Small intestine (tissue), 7 donors: ENCODE results near the gene ADAMTS18. TPM values are rescaled to one million over a fixed set of nuclear protein-coding genes. Genes with fewer than 3 reads are reported as not detected.

Source experiments
- DNase-seq, 2 donors: peaks; one replicate each; pipeline versions ENCODE4 v3.0.0 to v3.0.0-alpha.2; 2013
- FAIRE-seq: peaks from 2 replicates; lab custom pipeline; 2012; peaks lifted over from hg19 to GRCh38; lab: Jason Lieb, UNC
- H3K27ac ChIP-seq, 3 donors: one replicate each; pipeline ENCODE4 v1.5.1; 2013; ENCODE audit warnings: low read length in 2 of 3, mild to moderate bottlenecking in 2 of 3, control low read depth in 1 of 3, inconsistent platforms in 1 of 3, low read depth in 1 of 3, moderate library complexity in 1 of 3
- H3K27me3 ChIP-seq, 3 donors: one replicate each; pipeline ENCODE4 v1.6.1; 2013; ENCODE audit warnings: low read length in 3 of 3, inconsistent platforms in 1 of 3; ENCODE audit not compliant: control insufficient read depth in 3 of 3, insufficient read depth in 3 of 3
- H3K36me3 ChIP-seq, 3 donors: one replicate each; pipeline ENCODE4 v1.6.1; 2013; ENCODE audit warnings: low read length in 3 of 3, inconsistent platforms in 1 of 3, low read depth in 1 of 3, mild to moderate bottlenecking in 1 of 3, moderate library complexity in 1 of 3; ENCODE audit not compliant: control insufficient read depth in 3 of 3, insufficient read depth in 2 of 3
- H3K4me1 ChIP-seq, 3 donors: one replicate each; pipeline ENCODE4 v1.6.1; 2013; ENCODE audit warnings: low read length in 2 of 3, inconsistent platforms in 1 of 3, low read depth in 1 of 3, mild to moderate bottlenecking in 1 of 3, moderate library complexity in 1 of 3; ENCODE audit not compliant: control insufficient read depth in 3 of 3, insufficient read depth in 2 of 3
- H3K4me3 ChIP-seq, 3 donors: one replicate each; pipeline ENCODE4 v1.5.1; 2013; ENCODE audit warnings: low read length in 3 of 3, control low read depth in 1 of 3, inconsistent platforms in 1 of 3, low read depth in 1 of 3, mild to moderate bottlenecking in 1 of 3, moderate library complexity in 1 of 3
- H3K9me3 ChIP-seq, 2 donors: one replicate each; pipeline ENCODE4 v1.6.1; 2013; ENCODE audit warnings: low read depth in 1 of 2, low read length in 1 of 2; ENCODE audit not compliant: control insufficient read depth in 2 of 2, insufficient read depth in 1 of 2
- WGBS, 3 donors: extraction: QIAGEN DNeasy Blood & Tissue Kit; methylation state at CpG; one replicate each; pipeline ENCODE4 v1.1.7; 2013; 5-methylcytosine and 5-hydroxymethylcytosine counted together
- polyA plus RNA-seq, 4 donors: library from polyadenylated mRNA; stranded (reverse) in 3 of 4; unstranded in 1 of 4; fragments of 200-250 nt in 3 of 4; fragments of 120-200 nt in 1 of 4; gene quantifications; one replicate each; pipeline versions ENCODE4 v1.2.1 to v1.2.3, GENCODE V29; 2013
- donor health status: healthy with polysubstance abuse.
- donor health status: control.
- donor health status: control.
- donor health status: Bipolar disorder and iron deficiency.
- donor health status: healthy.

Gene ADAMTS18
- polyA plus RNA-seq, 4 donors = 0.03 to 2.2 TPM; not detected in 2

DNA sequence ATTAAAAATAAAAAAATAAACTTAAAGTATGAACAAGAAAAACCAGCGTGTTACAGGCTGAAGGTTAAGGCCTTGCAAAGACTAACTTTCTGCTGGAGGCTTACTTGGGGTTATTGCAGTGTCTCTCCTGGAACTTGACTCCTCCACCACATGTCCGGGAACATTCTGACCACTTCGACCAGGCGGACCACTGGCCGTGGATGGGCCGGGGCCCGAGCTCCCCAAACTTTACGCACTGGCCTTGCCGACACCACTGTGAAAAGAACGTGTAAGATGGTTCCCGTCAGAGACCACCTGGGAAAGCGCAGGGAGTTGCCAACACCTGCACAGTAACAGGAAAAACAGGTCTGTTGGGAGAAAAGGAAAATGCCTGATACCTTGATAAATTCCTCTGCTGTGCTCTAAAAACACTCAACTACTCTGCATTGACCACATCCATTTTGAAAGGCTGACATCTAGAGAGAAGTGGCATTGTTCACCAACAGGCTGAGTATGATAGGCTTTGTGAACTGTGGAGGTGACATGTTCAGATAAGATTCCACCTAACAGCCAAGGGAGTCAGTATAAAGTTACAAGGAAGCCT is 99.1 kb downstream of the ADAMTS18 start:
- Histone ChIP-seq H3K4me1 (no peaks in the 10 kb centered on the region), H3K4me3 (no peak overlapping the region), H3K27ac (no peak overlapping the region), H3K9me3 (no peaks in the 10 kb centered on the region), H3K27me3 (no peaks in the 10 kb centered on the region), H3K36me3 (no peaks in the 10 kb centered on the region)
- DNase-seq = no peak
- WGBS, 3 donors = 81 to 85% (median 84%) methylated on average over 12 of the region's 12 CpGs
- no peak for FAIRE-seq

GRCh38 chr16:77332792-77333191 is 102.0 kb downstream of the ADAMTS18 start:
- H3K27me3 ChIP-seq = no peaks in the 10 kb centered on the region
- no peaks in the 10 kb centered on the region for H3K9me3 ChIP-seq
- WGBS, 3 donors = 77 to 93% (median 87%) methylated on average over 5 of the region's 5 CpGs
- H3K4me1 ChIP-seq = no peaks in the 10 kb centered on the region
- H3K36me3 ChIP-seq = no peaks in the 10 kb centered on the region
- no peak for DNase-seq
- FAIRE-seq = no peak
- H3K4me3 ChIP-seq = no peak overlapping the region
- no peak overlapping the region for H3K27ac ChIP-seq

GRCh38 chr16:77331802-77332586 is 102.8 kb downstream of the ADAMTS18 start:
- DNase-seq (no peak), FAIRE-seq (no peak)
- Histone ChIP-seq H3K36me3 (no peaks in the 10 kb centered on the region), H3K4me1 (no peaks in the 10 kb centered on the region), H3K27me3 (no peaks in the 10 kb centered on the region), H3K4me3 (no peak overlapping the region), H3K27ac (no peak overlapping the region), H3K9me3 (no peaks in the 10 kb centered on the region)
- 63 to 74% (median 70%) methylated on average over 9 of the region's 9 CpGs for WGBS, 3 donors

- FAIRE-seq = no peak
- H3K4me3 ChIP-seq = no peak overlapping the region
- H3K4me1 ChIP-seq = no peaks in the 10 kb centered on the region
- no peaks in the 10 kb centered on the region for H3K27me3 ChIP-seq
- no peak overlapping the region for H3K27ac ChIP-seq
- no peak for DNase-seq
- no peaks in the 10 kb centered on the region for H3K9me3 ChIP-seq
- H3K36me3 ChIP-seq = no peaks in the 10 kb centered on the region
Measured at GRCh38 chr16:77331043-77331442, 103.8 kb downstream of the ADAMTS18 start.

DNA sequence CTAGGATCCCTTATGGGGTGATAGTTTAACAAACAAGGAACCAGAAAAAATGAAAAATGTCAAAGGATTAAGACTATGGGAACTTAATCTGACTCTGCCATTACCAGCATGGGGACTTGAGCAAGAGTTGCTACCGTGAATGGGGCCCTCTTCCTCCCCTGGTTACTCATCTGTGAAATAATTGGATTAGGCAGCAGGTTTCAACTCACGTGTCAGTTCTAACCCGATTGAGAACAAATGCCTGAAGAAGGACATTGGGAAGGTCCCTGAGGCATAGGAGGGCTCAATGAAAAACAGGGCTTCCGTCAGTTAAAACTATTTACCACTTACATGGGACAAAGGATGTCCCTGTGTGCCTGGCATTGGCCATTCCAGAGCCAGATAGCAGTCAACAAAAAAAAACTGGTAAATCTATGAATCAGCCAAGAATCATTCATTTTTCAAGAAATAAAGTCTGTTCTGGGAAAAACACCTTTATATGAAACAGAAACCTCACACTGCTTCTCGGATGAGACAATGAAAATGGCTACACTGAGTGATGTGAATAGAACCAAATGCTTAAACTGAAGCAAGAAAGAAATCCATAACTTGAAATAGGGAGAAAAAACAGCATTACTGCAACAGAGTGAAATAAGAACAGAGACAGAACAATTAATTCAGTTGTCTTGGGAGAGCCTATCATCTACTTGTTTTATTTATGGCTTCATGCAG is 104.3 kb downstream of the ADAMTS18 start:
- no peaks in the 10 kb centered on the region for H3K27me3 ChIP-seq
- no peak overlapping the region for H3K27ac ChIP-seq
- no peak for DNase-seq
- no peaks in the 10 kb centered on the region for H3K4me1 ChIP-seq
- no peak for FAIRE-seq
- no peak overlapping the region for H3K4me3 ChIP-seq
- H3K36me3 ChIP-seq = no peaks in the 10 kb centered on the region
- WGBS, 3 donors = 53 to 64% (median 54%) methylated on average over 5 of the region's 5 CpGs
- H3K9me3 ChIP-seq = no peaks in the 10 kb centered on the region

DNA sequence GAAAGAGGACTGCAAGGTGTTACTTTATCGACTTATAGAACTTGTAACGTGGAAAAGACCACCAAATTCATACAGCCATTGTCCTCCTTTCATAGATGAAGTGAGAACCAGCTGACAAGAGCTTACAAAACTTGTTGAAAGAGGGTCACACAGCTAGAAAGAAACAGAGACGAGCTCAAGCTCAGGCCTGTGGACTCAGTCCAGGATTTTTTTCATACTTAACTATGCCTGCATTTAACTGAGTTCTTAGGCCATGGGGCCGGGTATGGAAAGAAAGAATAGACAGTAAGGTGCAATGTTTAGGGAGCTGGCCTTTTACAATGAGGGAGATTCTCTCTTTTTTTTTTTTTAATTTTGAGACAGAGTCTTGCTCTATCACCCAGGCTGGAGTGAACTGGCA is 106.1 kb downstream of the ADAMTS18 start:
- Histone ChIP-seq H3K36me3 (no peaks in the 10 kb centered on the region), H3K9me3 (no peaks in the 10 kb centered on the region), H3K27me3 (no peaks in the 10 kb centered on the region), H3K4me1 (no peaks in the 10 kb centered on the region), H3K27ac (no peak overlapping the region), H3K4me3 (no peak overlapping the region)
- no peak for FAIRE-seq
- 50 to 58% (median 50%) methylated on average over 4 of the region's 4 CpGs for WGBS, 3 donors
- DNase-seq = no peak

DNA sequence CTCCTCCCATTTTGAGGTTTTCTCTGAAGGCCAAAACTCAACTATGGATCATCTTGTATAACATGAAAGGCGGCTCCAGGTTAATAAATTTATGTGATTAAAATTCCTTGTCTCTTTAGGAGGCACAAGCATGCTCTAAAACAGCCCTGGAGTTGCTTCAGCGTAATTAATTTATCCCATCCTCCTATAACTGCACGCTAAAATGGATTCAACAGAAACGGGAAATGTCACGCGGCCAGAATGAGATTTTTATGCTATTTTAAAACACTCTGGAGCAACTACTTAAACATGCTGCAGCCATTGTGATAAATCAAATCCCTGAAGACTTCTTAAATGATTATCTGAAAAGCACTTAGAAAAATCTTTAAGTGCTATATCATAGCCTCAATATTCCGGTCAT is 106.6 kb downstream of the ADAMTS18 start:
- DNase-seq = no peak
- no peaks in the 10 kb centered on the region for H3K4me1 ChIP-seq
- 79 to 88% (median 84%) methylated on average over 7 of the region's 7 CpGs for WGBS, 3 donors
- H3K36me3 ChIP-seq = no peaks in the 10 kb centered on the region
- H3K9me3 ChIP-seq = no peaks in the 10 kb centered on the region
- no peaks in the 10 kb centered on the region for H3K27me3 ChIP-seq
- no peak for FAIRE-seq
- no peak overlapping the region for H3K4me3 ChIP-seq
- H3K27ac ChIP-seq = no peak overlapping the region

GRCh38 chr16:77327717-77328116 is 107.1 kb downstream of the ADAMTS18 start:
- DNase-seq (no peak), FAIRE-seq (no peak)
- Histone ChIP-seq H3K36me3 (no peaks in the 10 kb centered on the region), H3K4me1 (no peaks in the 10 kb centered on the region), H3K9me3 (no peaks in the 10 kb centered on the region), H3K4me3 (no peak overlapping the region), H3K27me3 (no peaks in the 10 kb centered on the region), H3K27ac (no peak overlapping the region)
- WGBS, 3 donors = 67 to 78% (median 74%) methylated on average over 2 of the region's 2 CpGs
